HG03045 (cell line): ENCODE results near the gene KRT8.
"Not testable (repeated sequence)": the region's sequence is repeated elsewhere in the genome, so short reads cannot be mapped to it uniquely, and the experiment has no call there.

Experiments
- ATAC-seq: cut with Tn5 transposase; IDR thresholded peaks from one replicate; pipeline ENCODE4 v1.9.1; 2021; ENCODE audit warnings: mild to moderate bottlenecking, moderate library complexity; ENCODE audit not compliant: unreplicated experiment

KRT8 gene

GRCh38 chr12:52904509-52905300 lies at the start of gene KRT8:
KRT8 (minus strand) TSS chr12:52905076; CDS start chr12:52904981, 95 bp downstream.
- not testable (repeated sequence) for ATAC-seq

DNA sequence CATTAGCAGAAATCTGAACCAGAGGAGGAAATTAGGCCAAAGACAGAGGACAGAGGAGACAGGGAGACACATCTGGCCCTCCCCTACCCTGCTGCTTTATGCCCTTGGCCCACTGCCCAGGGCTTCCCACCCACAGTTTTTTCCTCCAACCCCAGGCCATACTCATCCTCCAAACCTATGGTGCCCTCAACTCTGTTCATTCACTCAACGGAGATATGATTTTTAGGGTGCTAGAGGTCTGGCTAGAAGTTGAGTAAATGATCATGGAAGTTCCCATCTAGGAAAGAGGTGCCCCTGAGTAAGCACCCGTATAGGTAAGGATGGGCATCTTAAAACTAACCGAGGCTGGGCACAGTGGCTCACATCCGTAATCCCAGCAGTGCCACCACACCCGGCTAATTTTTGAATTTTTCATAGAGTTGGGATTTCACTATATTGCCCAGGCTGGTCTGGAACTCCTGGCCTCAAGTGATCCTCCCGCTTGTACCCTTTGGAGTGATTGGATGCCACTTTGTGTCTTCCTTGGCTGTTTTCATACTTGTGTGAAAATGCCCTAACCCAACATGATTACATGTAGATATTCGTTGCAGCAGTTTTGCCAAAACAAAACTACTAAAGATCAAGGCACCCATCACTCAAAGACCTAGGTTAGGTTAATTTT lies 48.4 kb upstream of the KRT8 start:
- ATAC-seq, result no peak

DNA sequence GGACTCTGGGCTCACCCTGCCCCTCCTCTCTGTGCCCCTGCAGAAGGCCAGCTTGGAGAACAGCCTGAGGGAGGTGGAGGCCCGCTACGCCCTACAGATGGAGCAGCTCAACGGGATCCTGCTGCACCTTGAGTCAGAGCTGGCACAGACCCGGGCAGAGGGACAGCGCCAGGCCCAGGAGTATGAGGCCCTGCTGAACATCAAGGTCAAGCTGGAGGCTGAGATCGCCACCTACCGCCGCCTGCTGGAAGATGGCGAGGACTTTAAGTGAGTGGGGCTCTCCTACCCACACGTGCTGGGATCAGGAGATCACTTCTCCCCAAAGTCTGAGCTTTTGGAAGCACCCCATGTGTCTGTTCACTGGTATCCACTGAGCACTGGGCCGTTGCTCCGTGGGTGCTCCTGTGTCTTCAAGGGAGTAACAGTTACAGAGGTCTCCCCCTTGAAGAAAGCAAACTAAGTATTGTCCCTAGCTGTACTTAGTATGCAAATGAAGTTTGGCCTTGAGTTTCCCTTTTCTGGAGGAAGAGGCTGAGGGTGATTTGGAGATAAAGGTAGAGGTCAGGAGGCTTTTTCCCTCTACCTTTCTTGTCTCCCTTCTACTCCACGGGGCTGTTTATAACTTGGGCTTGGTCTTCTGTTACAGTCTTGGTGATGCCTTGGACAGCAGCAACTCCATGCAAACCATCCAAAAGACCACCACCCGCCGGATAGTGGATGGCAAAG lies 47.4 kb upstream of the KRT8 start:
- ATAC-seq, result no peak

GRCh38 chr12:52951640-52952039 lies 46.8 kb upstream of the KRT8 start:
- ATAC-seq, result no peak

GRCh38 chr12:52951126-52951525 lies 46.2 kb upstream of the KRT8 start:
- ATAC-seq, result no peak

- no peak for ATAC-seq
Measured at GRCh38 chr12:52950553-52950952, 45.7 kb upstream of the KRT8 start.

- no peak for ATAC-seq
Measured at GRCh38 chr12:52949413-52950331, 44.8 kb upstream of the KRT8 start.

DNA sequence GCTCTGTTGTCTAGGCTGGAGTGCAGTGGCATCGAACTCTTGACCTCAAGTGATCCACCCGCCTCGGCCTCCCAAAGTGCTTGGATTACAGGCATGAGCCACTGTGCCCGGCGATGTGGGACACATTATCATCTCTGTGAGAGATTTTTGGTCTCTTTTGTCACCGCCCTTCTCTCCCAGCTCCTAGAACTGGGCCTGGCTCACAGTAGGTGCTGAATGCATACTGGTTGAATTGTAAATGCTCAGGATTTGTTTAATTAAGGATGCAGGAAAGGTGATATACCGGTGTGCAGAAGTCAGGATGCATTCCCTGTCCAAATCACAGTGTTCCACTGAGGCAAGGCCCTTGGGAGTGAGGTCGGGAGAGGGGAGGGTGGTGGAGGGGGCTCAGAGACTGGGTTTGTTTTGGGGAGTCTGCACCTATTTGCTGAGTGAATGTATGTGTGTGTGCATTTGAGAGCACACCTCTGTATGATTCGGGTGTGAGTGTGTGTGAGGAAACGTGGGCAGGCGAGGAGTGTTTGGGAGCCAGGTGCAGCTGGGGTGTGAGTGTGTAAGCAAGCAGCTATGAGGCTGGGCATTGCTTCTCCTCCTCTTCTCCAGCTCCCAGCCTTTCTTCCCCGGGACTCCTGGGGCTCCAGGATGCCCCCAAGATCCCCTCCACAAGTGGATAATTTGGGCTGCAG lies 43.0 kb upstream of the KRT8 start:
- ATAC-seq, result no peak

GRCh38 chr12:52946797-52947547 lies 42.1 kb upstream of the KRT8 start:
- no peak for ATAC-seq

GRCh38 chr12:52946334-52946733 lies 41.5 kb upstream of the KRT8 start:
- ATAC-seq, result no peak

DNA sequence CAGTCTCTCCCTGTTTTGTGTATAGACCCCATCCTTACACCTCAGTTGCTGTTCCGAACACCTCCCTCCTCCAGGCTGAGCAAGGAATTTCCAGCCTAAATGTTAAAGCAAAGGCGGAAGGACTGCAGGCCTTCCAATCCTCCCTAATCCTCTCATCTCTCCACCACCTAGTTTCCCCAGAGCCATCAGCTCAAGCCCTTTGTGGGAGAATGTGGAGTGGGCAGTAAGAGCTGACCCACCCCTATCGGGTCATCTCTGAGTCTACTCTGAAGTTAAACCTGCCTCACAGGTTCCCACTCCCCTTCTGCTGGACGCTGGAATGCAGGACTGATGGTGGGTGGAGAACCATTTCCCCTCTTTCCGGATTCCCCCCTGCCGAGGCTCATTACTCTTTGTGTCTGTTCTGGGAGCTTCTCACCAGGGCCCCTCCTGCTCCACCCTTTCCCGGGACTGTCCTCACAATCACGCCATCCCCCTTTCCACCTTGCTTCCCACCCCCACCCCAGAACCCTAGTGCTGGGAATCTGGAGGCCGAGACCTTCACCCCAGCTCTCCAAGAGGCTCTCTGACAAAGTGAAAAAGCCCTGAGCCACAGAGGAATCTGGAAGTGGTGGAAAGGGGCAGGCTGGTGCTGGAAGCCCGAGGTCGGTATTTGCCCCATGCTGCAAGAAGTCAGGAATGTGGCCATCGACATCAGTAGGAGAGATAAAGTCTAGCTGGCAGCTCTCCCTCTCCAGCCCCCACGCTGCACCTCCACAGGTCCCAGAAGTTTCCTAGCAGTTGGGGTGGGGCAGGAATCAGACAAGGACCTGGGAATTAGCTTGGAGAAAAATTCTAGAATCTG lies 40.7 kb upstream of the KRT8 start:
- ATAC-seq, result no peak

DNA sequence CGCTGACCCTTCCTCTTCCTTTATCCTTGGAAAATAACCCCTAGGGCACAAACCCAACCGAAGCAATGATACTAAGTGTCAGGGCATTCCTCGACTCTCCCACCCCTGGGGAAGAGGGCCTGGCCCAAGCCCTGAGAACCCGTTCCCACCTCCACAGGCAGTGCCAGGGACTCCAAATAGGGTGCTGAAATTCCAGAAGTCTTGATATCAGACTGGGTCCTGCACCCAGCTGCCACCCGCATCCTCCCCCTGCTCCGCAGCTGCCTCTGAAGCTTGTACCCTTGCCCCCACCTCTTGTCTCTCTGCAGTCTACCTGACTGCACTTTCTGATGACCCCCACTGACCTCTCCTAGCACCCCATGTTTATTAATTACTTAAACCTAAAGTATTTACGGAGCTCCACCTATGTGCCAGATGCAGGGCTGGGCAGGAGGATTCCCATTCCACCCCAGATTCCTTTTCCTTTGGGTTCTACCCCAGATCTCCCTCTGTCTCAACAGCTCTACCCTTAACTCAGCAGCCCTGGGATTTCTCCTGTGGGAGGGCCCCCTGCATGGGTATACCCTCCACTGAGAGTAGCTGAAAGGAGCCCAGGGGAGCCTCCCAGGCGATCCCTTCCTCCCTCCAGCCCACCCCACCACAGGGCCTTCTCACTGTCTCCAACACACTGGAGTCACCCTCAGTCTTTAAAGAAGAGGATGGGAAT lies 40.0 kb upstream of the KRT8 start:
- ATAC-seq, result no peak

GRCh38 chr12:52942901-52943181 lies 38.0 kb upstream of the KRT8 start:
- ATAC-seq, result no peak

- no peak for ATAC-seq
Measured at GRCh38 chr12:52942066-52942900, 37.4 kb upstream of the KRT8 start.

GRCh38 chr12:52929538-52929937 lies 24.7 kb upstream of the KRT8 start:
- ATAC-seq, result no peak

DNA sequence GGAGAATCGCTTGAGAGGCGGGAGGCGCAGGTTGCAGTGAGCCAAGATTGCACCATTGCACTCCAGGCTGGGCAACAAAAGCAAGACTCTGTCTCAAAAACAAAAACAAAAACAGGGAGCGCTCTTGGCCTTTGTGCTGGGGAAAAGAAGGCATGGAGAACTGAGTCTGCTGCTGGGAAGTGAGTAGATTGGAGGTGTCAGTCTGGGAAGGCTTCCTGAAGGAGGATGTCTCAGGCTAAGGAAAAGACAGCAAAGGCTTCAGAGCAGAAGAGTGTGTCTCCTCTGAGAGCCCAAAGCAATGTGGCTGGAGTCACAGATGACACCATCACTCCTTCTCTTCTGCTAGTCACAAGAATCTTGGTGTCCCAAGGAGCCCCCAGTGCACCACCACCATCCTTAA lies 23.1 kb upstream of the KRT8 start:
- ATAC-seq, result no peak

DNA sequence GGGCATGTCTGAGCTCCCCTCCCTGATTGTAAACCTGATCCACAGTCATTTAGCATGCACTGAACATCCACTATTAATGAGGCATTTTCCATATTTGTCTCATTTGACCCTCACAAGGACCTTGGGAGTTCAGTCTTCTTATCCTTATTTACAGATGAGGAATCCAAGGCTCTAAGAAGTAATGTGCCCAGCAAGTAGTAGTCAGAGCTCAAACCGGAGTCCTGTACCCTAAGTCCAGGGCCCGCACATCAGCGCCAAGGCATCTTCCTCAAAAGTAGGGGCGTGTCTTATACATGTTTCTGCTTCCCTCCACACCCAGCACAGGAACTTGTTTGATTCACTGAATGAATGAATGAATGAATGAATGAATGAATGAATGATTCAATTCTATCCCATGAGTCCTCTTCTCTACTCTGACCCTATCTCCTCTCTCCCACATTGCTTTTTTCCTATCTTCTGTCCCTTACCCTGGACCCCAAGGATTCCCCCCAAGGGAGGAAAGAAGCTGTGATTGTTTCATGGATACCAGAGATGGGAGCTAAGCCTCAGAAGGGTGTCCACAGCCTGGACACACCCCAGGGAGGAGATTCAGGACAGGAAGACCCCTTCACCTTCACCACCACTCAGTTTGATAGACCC lies 21.8 kb upstream of the KRT8 start:
- ATAC-seq, result no peak
